A549 (cell line): Measurements from ENCODE around the gene FLACC1.
"Not testable (repeated sequence)": the region's sequence is repeated elsewhere in the genome, so short reads cannot be mapped to it uniquely, and the experiment has no call there.

Experiments
- CTCF ChIP-seq: fragments of >200 bp; sonication (Bioruptor Twin); formaldehyde crosslinking; IDR thresholded peaks from 3 replicates; pipeline ENCODE4 v1.5.1; 2016
- KDM1A ChIP-seq: fragments of 200-600 bp; sonication (generic); IDR thresholded peaks from 2 replicates; pipeline ENCODE4 v1.6.1; 2016; ENCODE audit warnings: low read depth, mild to moderate bottlenecking

GRCh38 chr2:201239167-201239935 lies 117.8 kb downstream of the FLACC1 start:
- not testable (repeated sequence) for TF ChIP-seq KDM1A, CTCF
